SJSA1 (cell line): ENCODE measurements around the gene SHC3. TPM values are rescaled to one million over a fixed set of nuclear protein-coding genes. Genes with fewer than 3 reads are reported as not detected.
A peak's percentile ranks its signal among the peaks of the same experiment; 100 is the strongest.

ENCODE experiments used
- DNase-seq, 2 experiments: peaks; one replicate each; pipeline ENCODE4 v3.0.0-alpha.2; 2015 to 2020; ENCODE audit warnings: low spot score in 2 of 2, low read depth in 1 of 2
- H3K27ac ChIP-seq: fragments of 250-450 bp; sonication (Bioruptor Pico); 2 replicates; pipeline ENCODE4 v1.5.1; 2020; ENCODE audit warnings: mild to moderate bottlenecking, moderate library complexity
- H3K27me3 ChIP-seq: fragments of 250-450 bp; sonication (Bioruptor Pico); replicated peaks from 2 replicates; pipeline ENCODE4 v1.5.1; 2020; ENCODE audit warnings: mild to moderate bottlenecking, moderate library complexity
- H3K36me3 ChIP-seq: fragments of 250-450 bp; sonication (Bioruptor Pico); 2 replicates; pipeline ENCODE4 v1.5.1; 2020; ENCODE audit warnings: mild to moderate bottlenecking
- H3K4me1 ChIP-seq: fragments of 250-450 bp; sonication (Bioruptor Pico); replicated peaks from 2 replicates; pipeline ENCODE4 v1.6.1; 2021; ENCODE audit warnings: mild to moderate bottlenecking
- H3K4me3 ChIP-seq: fragments of 250-450 bp; sonication (Bioruptor Pico); 2 replicates; pipeline ENCODE4 v1.5.1; 2020; ENCODE audit warnings: mild to moderate bottlenecking
- H3K9me3 ChIP-seq: fragments of 250-450 bp; sonication (Bioruptor Pico); replicated peaks from 2 replicates; pipeline ENCODE4 v1.5.1; 2020; ENCODE audit warnings: mild to moderate bottlenecking
- total RNA-seq: library from RNA; depleted of rRNA; stranded (reverse); fragments of >200 nt; shearing (Covaris generic); gene quantifications from 2 replicates; pipeline ENCODE4 v1.2.3, GENCODE V29; 2014

The SHC3 gene
- total RNA-seq, 1 experiment from 2014 or later = 0.34 TPM

GRCh38 chr9:88996046-88996920 is 182.3 kb downstream of the SHC3 start:
- Histone ChIP-seq H3K36me3 (peaks cover 51% of the 10 kb centered on the region), H3K9me3 (no peaks in the 10 kb centered on the region), H3K4me1 (peaks cover 45% of the 10 kb centered on the region), H3K27me3 (no peaks in the 10 kb centered on the region), H3K4me3 (no peak overlapping the region), H3K27ac (no peak overlapping the region)
- DNase-seq = no peak

- peaks cover 45% of the 10 kb centered on the region for H3K36me3 ChIP-seq
- no peaks in the 10 kb centered on the region for H3K9me3 ChIP-seq
- H3K4me3 ChIP-seq = no peak overlapping the region
- no peaks in the 10 kb centered on the region for H3K27me3 ChIP-seq
- DNase-seq = no peak
- H3K27ac ChIP-seq = no peak overlapping the region
- peaks cover 41% of the 10 kb centered on the region for H3K4me1 ChIP-seq
Observed at GRCh38 chr9:88995627-88996026, 183.0 kb downstream of the SHC3 start.

GRCh38 chr9:88995200-88995577 is 183.4 kb downstream of the SHC3 start:
- Histone ChIP-seq H3K36me3 (peaks cover 40% of the 10 kb centered on the region), H3K4me1 (peaks cover 39% of the 10 kb centered on the region), H3K27ac (no peak overlapping the region), H3K4me3 (no peak overlapping the region), H3K9me3 (no peaks in the 10 kb centered on the region), H3K27me3 (no peaks in the 10 kb centered on the region)
- DNase-seq = peak in 1 of 2 experiments; percentile 15

- Histone ChIP-seq H3K27ac (no peak overlapping the region), H3K27me3 (no peaks in the 10 kb centered on the region), H3K9me3 (no peaks in the 10 kb centered on the region), H3K4me1 (peaks cover 41% of the 10 kb centered on the region), H3K36me3 (peaks cover 40% of the 10 kb centered on the region), H3K4me3 (no peak overlapping the region)
- DNase-seq = no peak
Observed at GRCh38 chr9:88994469-88995199, 184.0 kb downstream of the SHC3 start.

- Histone ChIP-seq H3K27ac (no peak overlapping the region), H3K9me3 (no peaks in the 10 kb centered on the region), H3K4me3 (no peak overlapping the region), H3K4me1 (peaks cover 48% of the 10 kb centered on the region), H3K36me3 (peaks cover 36% of the 10 kb centered on the region), H3K27me3 (no peaks in the 10 kb centered on the region)
- no peak for DNase-seq
Observed at GRCh38 chr9:88993871-88994460, 184.7 kb downstream of the SHC3 start.

GRCh38 chr9:88993327-88993726 is 185.3 kb downstream of the SHC3 start:
- Histone ChIP-seq H3K4me3 (no peak overlapping the region), H3K9me3 (no peaks in the 10 kb centered on the region), H3K27me3 (no peaks in the 10 kb centered on the region), H3K27ac (no peak overlapping the region), H3K4me1 (peaks cover 51% of the 10 kb centered on the region), H3K36me3 (peaks cover 36% of the 10 kb centered on the region)
- DNase-seq = no peak

- peak overlapping the region; percentile 88 for H3K4me3 ChIP-seq
- DNase-seq = no peak
- no peaks in the 10 kb centered on the region for H3K9me3 ChIP-seq
- peaks cover 51% of the 10 kb centered on the region for H3K4me1 ChIP-seq
- H3K27me3 ChIP-seq = no peaks in the 10 kb centered on the region
- peaks cover 31% of the 10 kb centered on the region for H3K36me3 ChIP-seq
- no peak overlapping the region for H3K27ac ChIP-seq
Observed at GRCh38 chr9:88992556-88992955, 186.1 kb downstream of the SHC3 start.

- H3K4me1 ChIP-seq = peaks cover 51% of the 10 kb centered on the region
- no peaks in the 10 kb centered on the region for H3K27me3 ChIP-seq
- peak; percentile 52 to 69 for DNase-seq
- peaks cover 22% of the 10 kb centered on the region for H3K36me3 ChIP-seq
- H3K27ac ChIP-seq = peak within 1 kb of the TSS; percentile 57; the same call in 1 of the 2 replicates
- no peaks in the 10 kb centered on the region for H3K9me3 ChIP-seq
- H3K4me3 ChIP-seq = peak within 1 kb of the TSS; percentile 88
Observed at GRCh38 chr9:88991066-88992034, 187.3 kb downstream of the SHC3 start, which contains the start of gene S1PR3. TSS of gene S1PR3 (plus strand) at chr9:88991468. CDS start at chr9:89001201, 9,733 bp downstream.

- H3K27ac ChIP-seq = no peak overlapping the region
- H3K27me3 ChIP-seq = no peaks in the 10 kb centered on the region
- H3K9me3 ChIP-seq = no peaks in the 10 kb centered on the region
- H3K36me3 ChIP-seq = peaks cover 16% of the 10 kb centered on the region
- peak overlapping the region; percentile 88 for H3K4me3 ChIP-seq
- DNase-seq = no peak
- H3K4me1 ChIP-seq = peaks cover 50% of the 10 kb centered on the region
Observed at GRCh38 chr9:88990729-88991065, 187.9 kb downstream of the SHC3 start.

GRCh38 chr9:88990041-88990728 is 188.4 kb downstream of the SHC3 start:
- Histone ChIP-seq H3K4me3 (no peak overlapping the region), H3K9me3 (no peaks in the 10 kb centered on the region)

GRCh38 chr9:88988796-88989641 is 189.6 kb downstream of the SHC3 start:
- peak in 1 of 2 experiments; percentile 36 for DNase-seq
- Histone ChIP-seq H3K36me3 (peaks cover 7% of the 10 kb centered on the region), H3K4me1 (peaks cover 33% of the 10 kb centered on the region), H3K4me3 (no peak overlapping the region), H3K27ac (peak overlapping the region; percentile 65), H3K27me3 (no peaks in the 10 kb centered on the region), H3K9me3 (no peaks in the 10 kb centered on the region)

More at GRCh38 chr9:88990041-88990728, 188.4 kb downstream of the SHC3 start:
- Histone ChIP-seq H3K27me3 (no peaks in the 10 kb centered on the region), H3K36me3 (peaks cover 11% of the 10 kb centered on the region), H3K27ac (no peak overlapping the region), H3K4me1 (peaks cover 45% of the 10 kb centered on the region)
- DNase-seq = no peak

- no peak for DNase-seq
- Histone ChIP-seq H3K36me3 (peaks cover 2% of the 10 kb centered on the region; the same call in 1 of the 2 replicates), H3K9me3 (no peaks in the 10 kb centered on the region), H3K27ac (no peak overlapping the region), H3K27me3 (no peaks in the 10 kb centered on the region), H3K4me1 (peaks cover 21% of the 10 kb centered on the region), H3K4me3 (no peak overlapping the region)
Observed at GRCh38 chr9:88987661-88988060, 191.0 kb downstream of the SHC3 start.
